Liver (tissue), 9 donors: ENCODE measurements around the gene DUSP16. TPM values are rescaled to one million over a fixed set of nuclear protein-coding genes. Genes with fewer than 3 reads are reported as not detected.

Experiments
- DNase-seq: peaks from one replicate; pipeline ENCODE4 v3.0.0-alpha.2; 2017; ENCODE audit warnings: low spot score
- H3K27ac ChIP-seq, 2 donors: one replicate each; pipeline ENCODE4 v1.7.0; 2013; ENCODE audit warnings: inconsistent platforms in 2 of 2, low read length in 2 of 2, control low read depth in 1 of 2, low read depth in 1 of 2, mild to moderate bottlenecking in 1 of 2
- H3K27me3 ChIP-seq, 4 donors: one replicate each; pipeline versions ENCODE4 v1.6.1 to v1.7.0; 2013; ENCODE audit warnings: low read length in 3 of 4, inconsistent platforms in 1 of 4, mild to moderate bottlenecking in 1 of 4, moderate library complexity in 1 of 4; ENCODE audit not compliant: control insufficient read depth in 4 of 4, insufficient read depth in 4 of 4
- H3K36me3 ChIP-seq, 4 donors: one replicate each; pipeline versions ENCODE4 v1.6.1 to v1.7.0; 2013; ENCODE audit warnings: low read length in 3 of 4, mild to moderate bottlenecking in 3 of 4, low read depth in 1 of 4, moderate library complexity in 1 of 4; ENCODE audit not compliant: control insufficient read depth in 4 of 4, insufficient read depth in 3 of 4
- H3K4me1 ChIP-seq, 4 donors: one replicate each; pipeline versions ENCODE4 v1.6.1 to v1.7.0; 2013; ENCODE audit warnings: low read length in 3 of 4, mild to moderate bottlenecking in 3 of 4, moderate library complexity in 1 of 4; ENCODE audit not compliant: control insufficient read depth in 4 of 4, insufficient read depth in 4 of 4
- H3K4me3 ChIP-seq, 3 donors: one replicate each; pipeline versions ENCODE4 v1.6.1 to v1.7.0; 2013; ENCODE audit warnings: low read length in 3 of 3, control low read depth in 1 of 3, low read depth in 1 of 3, mild to moderate bottlenecking in 1 of 3
- H3K9ac ChIP-seq, 2 donors: one replicate each; pipeline ENCODE4 v1.7.0; 2013; ENCODE audit warnings: low read length in 2 of 2, mild to moderate bottlenecking in 2 of 2, moderate library complexity in 2 of 2, control low read depth in 1 of 2, low read depth in 1 of 2
- H3K9me3 ChIP-seq, 4 donors: one replicate each; pipeline versions ENCODE4 v1.6.1 to v1.7.0; 2013; ENCODE audit warnings: low read length in 3 of 4; ENCODE audit not compliant: control insufficient read depth in 4 of 4
- ATF3 ChIP-seq: IDR thresholded peaks from 2 replicates; pipeline ENCODE4 v1.6.1; 2016; ENCODE audit warnings: antibody characterized with exemption
- EGR1 ChIP-seq, 2 donors: IDR thresholded peaks; 2 replicates each; pipeline ENCODE4 v1.6.1; 2016 to 2018; ENCODE audit warnings: antibody characterized with exemption in 2 of 2, low read depth in 2 of 2
- FOXA2 ChIP-seq: IDR thresholded peaks from 2 replicates; pipeline ENCODE4 v1.6.1; 2016; ENCODE audit warnings: antibody characterized with exemption
- GABPA ChIP-seq, 2 donors: IDR thresholded peaks in 1 of 2; conservative IDR thresholded peaks in 1 of 2; 2 replicates each; pipeline ENCODE4 v1.6.1; 2016; ENCODE audit warnings: antibody characterized with exemption in 2 of 2, mild to moderate bottlenecking in 1 of 2, moderate library complexity in 1 of 2
- HNF4A ChIP-seq, 2 donors: conservative IDR thresholded peaks; 2 replicates each; pipeline ENCODE4 v1.6.1; 2016; ENCODE audit warnings: antibody characterized with exemption in 2 of 2, mild to moderate bottlenecking in 2 of 2
- JUND ChIP-seq, 2 donors: IDR thresholded peaks; 2 replicates each; pipeline ENCODE4 v1.6.1; 2016; ENCODE audit warnings: antibody characterized with exemption in 2 of 2
- MAX ChIP-seq: IDR thresholded peaks from 2 replicates; pipeline ENCODE4 v1.6.1; 2016; ENCODE audit warnings: antibody characterized with exemption
- NR2F2 ChIP-seq: IDR thresholded peaks from 2 replicates; pipeline ENCODE4 v1.6.1; 2016; ENCODE audit warnings: antibody characterized with exemption
- RAD21 ChIP-seq, 2 donors: IDR thresholded peaks; 2 replicates each; pipeline ENCODE4 v1.6.1; 2016; ENCODE audit warnings: antibody characterized with exemption in 2 of 2, mild to moderate bottlenecking in 2 of 2
- REST ChIP-seq: IDR thresholded peaks from 2 replicates; pipeline ENCODE4 v1.6.1; 2016; ENCODE audit warnings: antibody characterized with exemption, mild to moderate bottlenecking
- RXRA ChIP-seq, 2 donors: IDR thresholded peaks; 2 replicates each; pipeline ENCODE4 v1.6.1; 2017 to 2018; ENCODE audit warnings: antibody characterized with exemption in 2 of 2, mild to moderate bottlenecking in 1 of 2
- SP1 ChIP-seq: IDR thresholded peaks from 2 replicates; pipeline ENCODE4 v1.6.1; 2018; ENCODE audit warnings: antibody characterized with exemption, mild to moderate bottlenecking
- TAF1 ChIP-seq: conservative IDR thresholded peaks from 2 replicates; pipeline ENCODE4 v1.6.1; 2016; ENCODE audit warnings: antibody characterized with exemption, mild to moderate bottlenecking
- YY1 ChIP-seq: IDR thresholded peaks from 2 replicates; pipeline ENCODE4 v1.6.1; 2016; ENCODE audit warnings: antibody characterized with exemption, mild to moderate bottlenecking
- ZBTB33 ChIP-seq: IDR thresholded peaks from 2 replicates; pipeline ENCODE4 v1.6.1; 2016; ENCODE audit warnings: antibody characterized with exemption
- WGBS: extraction: QIAGEN DNeasy Blood & Tissue Kit; methylation state at CpG from one replicate; pipeline ENCODE4 v1.1.7; 2013; 5-methylcytosine and 5-hydroxymethylcytosine counted together
- polyA plus RNA-seq, 2 donors: library from polyadenylated mRNA; stranded (reverse) in 1 of 2; unstranded in 1 of 2; fragments of 200-250 nt in 1 of 2; fragments of >200 nt in 1 of 2; fragmentation: Nextera tagmentation in 1 of 2; extraction: Ambion mirVana in 1 of 2; gene quantifications; one replicate each; pipeline versions ENCODE4 v1.2.1 to v1.2.3, GENCODE V29; 2013 to 2015
- total RNA-seq, 2 donors: library from RNA; depleted of rRNA; stranded (reverse); fragments of >200 nt; gene quantifications; one replicate each; pipeline ENCODE4 v1.2.3, GENCODE V29; 2014
- donor health status: healthy.
- donor health status: healthy.
- donor health status: healthy.
- donor health status: healthy.
- donor health status: healthy.

DUSP16 gene
- total and polyA plus RNA-seq, 4 donors, result 7.8 to 56.4 (median 19.1) TPM

- Histone ChIP-seq H3K36me3 (no peaks in the 10 kb centered on the region), H3K27ac (no peak overlapping the region), H3K9me3 (no peaks in the 10 kb centered on the region), H3K27me3 (no peaks in the 10 kb centered on the region), H3K9ac (no peak overlapping the region), H3K4me1 (peaks cover 0 to 6% (median 0%) of the 10 kb centered on the region in 4 donors), H3K4me3 (no peak overlapping the region)
- no peak for DNase-seq
- 93% methylated on average over 4 of the region's 4 CpGs for WGBS
- TF ChIP-seq YY1 (no peak), FOXA2 (no peak), RXRA (IDR thresholded peaks at IDR 0.05) (no peak), JUND (IDR thresholded peaks at IDR 0.05) (no peak), RAD21 (IDR thresholded peaks at IDR 0.05) (no peak), MAX (no peak), TAF1 (no peak), EGR1 (IDR thresholded peaks at IDR 0.05; ENCODE audit: low read depth in 2 of 2) (no peak), GABPA (IDR thresholded peaks at IDR 0.05 in 1 of 2, conservative IDR thresholded peaks at IDR 0.05 in 1 of 2) (no peak), NR2F2 (no peak), ZBTB33 (no peak), SP1 (no peak), HNF4A (conservative IDR thresholded peaks at IDR 0.05) (no peak), ATF3 (no peak)
Measured at GRCh38 chr12:12427568-12427967, 135.1 kb downstream of the DUSP16 start.

GRCh38 chr12:12425616-12426015 lies 137.0 kb downstream of the DUSP16 start:
- Histone ChIP-seq H3K9me3 (no peaks in the 10 kb centered on the region), H3K9ac (no peak overlapping the region), H3K27ac (no peak overlapping the region), H3K4me1 (no peaks in the 10 kb centered on the region), H3K27me3 (no peaks in the 10 kb centered on the region), H3K4me3 (no peak overlapping the region), H3K36me3 (no peaks in the 10 kb centered on the region)
- DNase-seq, result no peak
- no peak for TF ChIP-seq TAF1
- TF ChIP-seq ATF3, result no peak
- TF ChIP-seq REST, result no peak
- 84% methylated on average over 1 of the region's 1 CpG for WGBS
